SK-N-SH treated with all-trans-retinoic acid at 6 μM for 48 hours (cell line): ENCODE data around the gene CDC42BPB.

Source experiments
- ARNTL ChIP-seq: fragments of 450-650 bp; formaldehyde crosslinking; IDR thresholded peaks from 2 replicates; pipeline ENCODE4 v1.5.0; 2020; ENCODE audit warnings: low read depth, mild to moderate bottlenecking, moderate library complexity, borderline replicate concordance
- ISL1 ChIP-seq: fragments of 250-450 bp; sonication (Bioruptor Pico); IDR thresholded peaks from 2 replicates; pipeline ENCODE4 v2.1.2; 2022; ENCODE audit warnings: mild to moderate bottlenecking, moderate library complexity
- RARB ChIP-seq: fragments of 250-450 bp; sonication (Bioruptor Pico); IDR thresholded peaks from 2 replicates; pipeline ENCODE4 v1.8.0; 2021; ENCODE audit warnings: mild to moderate bottlenecking, moderate library complexity
- SNAI2 ChIP-seq: fragments of 250-450 bp; sonication (Bioruptor Pico); IDR thresholded peaks from 2 replicates; pipeline ENCODE4 v1.5.0; 2020; ENCODE audit warnings: mild to moderate bottlenecking, moderate library complexity

- TF ChIP-seq ISL1 (CRISPR knock-in tag): no peak
- no peak for TF ChIP-seq SNAI2 (CRISPR knock-in tag)
- TF ChIP-seq ARNTL (CRISPR knock-in tag): no peak
- TF ChIP-seq RARB (CRISPR knock-in tag): no peak
These were observed 87.4 kb downstream of the CDC42BPB start for GRCh38 chr14:102969901-102970300.
